HL-60 (cell line): ENCODE results near the gene ZNF618.

ENCODE experiments used
- DNase-seq, 2 experiments: peaks; one replicate each; pipeline ENCODE4 v3.0.0-alpha.2; 2010 to 2020; ENCODE audit warnings: low read depth in 1 of 2, low spot score in 1 of 2
- H3K27ac ChIP-seq: fragments of 250-450 bp; sonication (Bioruptor Pico); replicated peaks from 2 replicates; pipeline ENCODE4 v1.5.1; 2020; ENCODE audit warnings: mild to moderate bottlenecking, moderate library complexity
- H3K27me3 ChIP-seq: fragments of 250-450 bp; sonication (Bioruptor Pico); 2 replicates; pipeline ENCODE4 v1.5.1; 2021; ENCODE audit warnings: mild to moderate bottlenecking, moderate library complexity; ENCODE audit not compliant: insufficient read depth, poor library complexity, severe bottlenecking
- H3K4me3 ChIP-seq: replicated peaks from 2 replicates; pipeline ENCODE4 v1.5.1; 2011; ENCODE audit warnings: mild to moderate bottlenecking, control low read depth, low read length; ENCODE audit not compliant: insufficient read depth
- CTCF ChIP-seq: IDR thresholded peaks from one replicate; pipeline ENCODE4 v1.5.1; 2011; ENCODE audit warnings: low read length, control low read depth, inconsistent platforms; ENCODE audit not compliant: insufficient read depth
- GABPA ChIP-seq: IDR thresholded peaks from 2 replicates; pipeline ENCODE4 v1.6.1; 2012; ENCODE audit warnings: low read depth
- POLR2AphosphoS5 ChIP-seq: IDR thresholded peaks from 2 replicates; pipeline ENCODE4 v1.6.1; 2012; ENCODE audit warnings: low read depth
- REST ChIP-seq: IDR thresholded peaks from 2 replicates; pipeline ENCODE4 v1.6.1; 2012; ENCODE audit warnings: low read depth; ENCODE audit not compliant: insufficient replicate concordance
- SPI1 ChIP-seq: IDR thresholded peaks from 2 replicates; pipeline ENCODE4 v1.6.1; 2012; ENCODE audit warnings: low read depth, mild to moderate bottlenecking, borderline replicate concordance

Gene ZNF618

GRCh38 chr9:114092336-114092735 is 216.2 kb downstream of the ZNF618 start:
- Histone ChIP-seq H3K27ac (no peak overlapping the region), H3K27me3 (peaks cover 2% of the 10 kb centered on the region), H3K4me3 (no peak overlapping the region)
- TF ChIP-seq REST = no peak
- TF ChIP-seq CTCF = no peak
- no peak for TF ChIP-seq POLR2AphosphoS5
- TF ChIP-seq GABPA = no peak
- no peak for TF ChIP-seq SPI1
- no peak for DNase-seq

- Histone ChIP-seq H3K4me3 (no peak overlapping the region), H3K27me3 (peaks cover 8% of the 10 kb centered on the region), H3K27ac (no peak overlapping the region)
- no peak for DNase-seq
- TF ChIP-seq CTCF = no peak
- no peak for TF ChIP-seq REST
- TF ChIP-seq SPI1 = no peak
- no peak for TF ChIP-seq POLR2AphosphoS5
- no peak for TF ChIP-seq GABPA
Measured at GRCh38 chr9:114093031-114093471, 216.9 kb downstream of the ZNF618 start.

GRCh38 chr9:114093761-114094505 is 217.8 kb downstream of the ZNF618 start:
- peaks cover 8% of the 10 kb centered on the region for H3K27me3 ChIP-seq
- TF ChIP-seq POLR2AphosphoS5 = no peak
- TF ChIP-seq CTCF = no peak
- TF ChIP-seq GABPA = no peak
- no peak for TF ChIP-seq SPI1
- TF ChIP-seq REST = no peak
- no peak overlapping the region for H3K4me3 ChIP-seq
- DNase-seq = no peak
- H3K27ac ChIP-seq = no peak overlapping the region
